Measurements from ENCODE around the gene ZNF334.

- TF ChIP-seq CTCF (IDR thresholded peaks at IDR 0.05) = no peak
- TF ChIP-seq POLR2AphosphoS5 (IDR thresholded peaks at IDR 0.05) = no peak
- no peak for TF ChIP-seq POLR2A (IDR thresholded peaks at IDR 0.05)
- TF ChIP-seq EP300 (IDR thresholded peaks at IDR 0.05) = no peak
Observed at GRCh38 chr20:46484954-46485353, 28.4 kb downstream of the ZNF334 start.

Data from gastroesophageal sphincter (tissue), 3 donors.